Fibroblast of pulmonary artery (primary cell): ENCODE measurements around the gene CWC22.

Source experiments
- DNase-seq: peaks from one replicate; pipeline ENCODE4 v3.0.0-alpha.2; 2010; ENCODE audit warnings: low read depth
- H3K4me3 ChIP-seq: replicated peaks from 2 replicates; pipeline ENCODE4 v1.5.1; 2011; ENCODE audit warnings: low read depth, mild to moderate bottlenecking, control low read depth, low read length, moderate library complexity
- TF ChIP-seq, protein P1 (sequence below): IDR thresholded peaks from 2 replicates; pipeline ENCODE4 v1.5.1; 2011; ENCODE audit warnings: mild to moderate bottlenecking, control low read depth, low read length, inconsistent platforms; ENCODE audit errors: missing control alignments

CWC22 gene

DNA sequence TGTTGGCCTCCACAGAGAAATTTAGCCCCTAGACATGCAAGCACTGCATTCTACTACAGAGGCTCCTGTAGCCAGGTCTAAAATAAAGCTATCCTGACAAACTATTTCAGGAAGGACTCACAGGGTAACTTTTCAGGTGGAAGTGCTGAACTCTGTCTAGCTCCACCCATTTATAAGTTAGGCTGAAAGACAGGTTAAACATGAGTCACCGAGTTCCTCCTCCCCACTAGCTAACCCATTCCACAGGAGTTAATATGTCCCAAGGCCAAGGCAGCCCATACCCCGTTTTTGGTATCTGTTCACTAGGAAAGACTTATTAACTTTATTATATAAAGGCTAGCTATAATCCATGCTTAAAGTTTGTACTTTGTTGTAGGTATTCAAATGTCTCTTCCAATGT, 3.5 kb downstream of the CWC22 start:
- DNase-seq = no peak
- TF ChIP-seq, protein P1, sequence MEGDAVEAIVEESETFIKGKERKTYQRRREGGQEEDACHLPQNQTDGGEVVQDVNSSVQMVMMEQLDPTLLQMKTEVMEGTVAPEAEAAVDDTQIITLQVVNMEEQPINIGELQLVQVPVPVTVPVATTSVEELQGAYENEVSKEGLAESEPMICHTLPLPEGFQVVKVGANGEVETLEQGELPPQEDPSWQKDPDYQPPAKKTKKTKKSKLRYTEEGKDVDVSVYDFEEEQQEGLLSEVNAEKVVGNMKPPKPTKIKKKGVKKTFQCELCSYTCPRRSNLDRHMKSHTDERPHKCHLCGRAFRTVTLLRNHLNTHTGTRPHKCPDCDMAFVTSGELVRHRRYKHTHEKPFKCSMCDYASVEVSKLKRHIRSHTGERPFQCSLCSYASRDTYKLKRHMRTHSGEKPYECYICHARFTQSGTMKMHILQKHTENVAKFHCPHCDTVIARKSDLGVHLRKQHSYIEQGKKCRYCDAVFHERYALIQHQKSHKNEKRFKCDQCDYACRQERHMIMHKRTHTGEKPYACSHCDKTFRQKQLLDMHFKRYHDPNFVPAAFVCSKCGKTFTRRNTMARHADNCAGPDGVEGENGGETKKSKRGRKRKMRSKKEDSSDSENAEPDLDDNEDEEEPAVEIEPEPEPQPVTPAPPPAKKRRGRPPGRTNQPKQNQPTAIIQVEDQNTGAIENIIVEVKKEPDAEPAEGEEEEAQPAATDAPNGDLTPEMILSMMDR = no peak
- no peak overlapping the region for H3K4me3 ChIP-seq

DNA sequence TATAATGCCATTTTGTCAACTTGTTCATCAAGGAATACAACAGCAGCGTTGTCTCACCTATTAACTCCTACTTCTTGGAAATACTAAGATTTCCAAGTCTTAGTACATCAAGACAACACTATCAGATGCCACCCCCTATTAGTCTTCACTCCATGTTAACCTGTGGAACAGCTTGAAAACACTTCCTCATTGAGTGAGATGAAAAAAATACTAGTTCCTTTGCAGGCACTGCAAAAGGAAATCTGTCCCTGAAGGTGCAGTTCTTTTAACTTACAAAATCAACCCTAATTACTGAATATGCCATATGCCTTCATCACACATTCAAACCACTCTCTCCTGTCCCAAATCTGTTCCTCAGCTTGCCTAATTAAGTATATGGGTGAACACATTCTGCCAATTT, 4.0 kb downstream of the CWC22 start:
- TF ChIP-seq, protein P1 = no peak
- no peak overlapping the region for H3K4me3 ChIP-seq
- DNase-seq = no peak

DNA sequence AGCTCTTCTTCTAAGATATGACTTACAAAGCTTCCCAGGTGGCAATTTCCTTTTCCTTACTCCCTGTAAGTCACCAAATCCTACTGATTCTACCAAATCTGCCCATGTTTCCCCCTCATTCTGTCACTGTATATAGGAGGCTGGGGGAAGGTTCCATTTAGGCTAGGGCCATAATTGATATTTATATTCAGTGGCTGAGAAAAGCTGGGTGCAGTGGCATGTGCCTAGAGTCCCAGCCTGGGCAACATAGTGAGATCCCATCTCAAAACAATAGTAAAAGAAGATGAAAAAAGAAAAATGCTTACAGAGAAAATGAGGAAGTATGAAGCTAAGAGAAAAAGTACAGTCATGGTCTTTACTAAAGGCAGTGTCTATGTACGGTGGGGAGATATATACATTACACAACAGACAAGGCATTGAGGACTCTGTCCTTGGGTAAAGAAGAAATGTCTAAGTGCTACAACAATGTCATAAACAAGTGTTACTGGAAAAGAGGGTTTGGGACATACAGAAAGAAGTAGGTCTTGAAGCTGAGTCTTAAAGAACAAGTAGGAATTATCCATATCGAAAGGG, 4.8 kb downstream of the CWC22 start:
- TF ChIP-seq, protein P1 = no peak
- DNase-seq = no peak
- no peak overlapping the region for H3K4me3 ChIP-seq

GRCh38 chr2:180001726-180002125, 5.4 kb downstream of the CWC22 start:
- TF ChIP-seq, protein P1 = peak; percentile 18
- no peak for DNase-seq
- no peak overlapping the region for H3K4me3 ChIP-seq

GRCh38 chr2:180000434-180000833, 6.7 kb downstream of the CWC22 start:
- peak; percentile 51 for DNase-seq
- TF ChIP-seq, protein P1 = no peak
- H3K4me3 ChIP-seq = no peak overlapping the region

DNA sequence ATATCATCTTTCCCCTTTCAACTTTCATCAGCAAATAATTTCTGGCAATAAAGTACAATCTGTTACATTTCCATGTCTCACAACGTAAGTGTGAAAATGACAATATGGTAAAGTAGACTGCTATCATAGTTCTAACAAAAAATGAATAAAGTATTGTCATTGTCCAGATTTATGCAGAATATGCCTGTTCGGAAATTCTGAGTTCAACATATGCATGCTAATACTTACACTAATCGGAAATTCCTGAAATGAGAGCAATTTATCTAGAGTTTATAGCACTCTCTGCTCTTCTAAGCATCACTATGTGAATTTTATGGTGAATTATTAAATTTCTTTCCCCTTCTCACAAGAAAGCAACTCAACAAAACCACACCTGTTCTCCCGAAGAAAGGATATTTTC, 8.1 kb downstream of the CWC22 start:
- no peak for DNase-seq
- TF ChIP-seq, protein P1 = no peak
- no peak overlapping the region for H3K4me3 ChIP-seq

GRCh38 chr2:179995741-179996515, 11.2 kb downstream of the CWC22 start:
- DNase-seq = no peak
- no peak overlapping the region for H3K4me3 ChIP-seq
- TF ChIP-seq, protein P1 = no peak
